NCI-H2107 treated with DMSO at 0.1 percent for 48 hours (cell line): ENCODE results near the gene SLC2A10.
A peak's percentile ranks its signal among the peaks of the same experiment; 100 is the strongest.

Source experiments
- DNase-seq: peaks from one replicate; lab custom pipeline; 2025; ENCODE audit not compliant: unreplicated experiment; lab: John Stamatoyannopoulos, UW

SLC2A10 gene

GRCh38 chr20:46724343-46724959 is 15.0 kb downstream of the SLC2A10 start:
- DNase-seq, result no peak

GRCh38 chr20:46725186-46726165 is 16.0 kb downstream of the SLC2A10 start:
- no peak for DNase-seq

GRCh38 chr20:46731770-46732169 is 22.3 kb downstream of the SLC2A10 start:
- DNase-seq, result no peak

GRCh38 chr20:46735436-46735835 is 26.0 kb downstream of the SLC2A10 start:
- DNase-seq, result no peak

GRCh38 chr20:46739431-46740213 is 30.2 kb downstream of the SLC2A10 start:
- no peak for DNase-seq

- DNase-seq, result no peak
Measured at GRCh38 chr20:46740214-46740609, 30.8 kb downstream of the SLC2A10 start.

GRCh38 chr20:46741924-46742668 is 32.6 kb downstream of the SLC2A10 start:
- DNase-seq, result no peak

- DNase-seq, result no peak
Measured at GRCh38 chr20:46742669-46743045, 33.2 kb downstream of the SLC2A10 start.

- DNase-seq, result no peak
Measured at GRCh38 chr20:46743088-46743487, 33.6 kb downstream of the SLC2A10 start.

- DNase-seq, result no peak
Measured at GRCh38 chr20:46746956-46747526, 37.6 kb downstream of the SLC2A10 start.

- no peak for DNase-seq
Measured at GRCh38 chr20:46749147-46749546, 39.7 kb downstream of the SLC2A10 start.

- no peak for DNase-seq
Measured at GRCh38 chr20:46751856-46752255, 42.4 kb downstream of the SLC2A10 start.

GRCh38 chr20:46752728-46753127 is 43.3 kb downstream of the SLC2A10 start:
- DNase-seq, result peak; percentile 38

GRCh38 chr20:46755483-46756413 is 46.3 kb downstream of the SLC2A10 start:
- no peak for DNase-seq

GRCh38 chr20:46756419-46756818 is 47.0 kb downstream of the SLC2A10 start:
- DNase-seq, result no peak

- DNase-seq, result no peak
Measured at GRCh38 chr20:46757135-46757534, 47.7 kb downstream of the SLC2A10 start.

- peak; percentile 6 for DNase-seq
Measured at GRCh38 chr20:46757754-46758678, 48.6 kb downstream of the SLC2A10 start.

- no peak for DNase-seq
Measured at GRCh38 chr20:46758929-46759669, 49.6 kb downstream of the SLC2A10 start.
